GM12878 (cell line): ENCODE results near the gene SUGCT. TPM values are rescaled to one million over a fixed set of nuclear protein-coding genes. Genes with fewer than 3 reads are reported as not detected.

ENCODE experiments used
- ATAC-seq: fragments of 200-7000 bp; cut with Tn5 transposase; 3 replicates; pipeline ENCODE4 v1.9.1; 2020; ENCODE audit warnings: mild to moderate bottlenecking, moderate library complexity
- BruUV-seq: library from RNA; stranded (reverse); fragments of 400-500 nt; replicated peaks from 2 replicates; lab custom pipeline; 2021; lab: Mats Ljungman, UMichigan
- CTCF ChIA-PET: fragments of 300-600 bp; sonication (Branson Sonifier 250); formaldehyde crosslinking; extraction: SDS; loops from one replicate; lab custom pipeline; 2021; ENCODE audit warnings: inconsistent platforms; lab: Yijun Ruan, JAX
- POLR2A ChIA-PET: fragments of 350-600 bp; formaldehyde crosslinking; extraction: SDS; loops from one replicate; lab custom pipeline; 2021; ENCODE audit warnings: inconsistent platforms; lab: Charles Lee
- RAD21 ChIA-PET: fragments of 300-600 bp; sonication (Branson Sonifier 250); formaldehyde crosslinking; loops from one replicate; lab custom pipeline; 2023; ENCODE audit warnings: antibody characterized with exemption; ENCODE audit not compliant: unreplicated experiment; lab: Charles Lee
- SMC1A ChIA-PET: fragments of 300-600 bp; sonication (Branson Sonifier 250); formaldehyde crosslinking; loops from one replicate; lab custom pipeline; 2023; ENCODE audit not compliant: unreplicated experiment, uncharacterized antibody; lab: Charles Lee
- DNase-seq: peaks from one replicate; pipeline ENCODE4 v3.0.0-alpha.2; 2011; ENCODE audit warnings: low read depth, low spot score
- FAIRE-seq: peaks from 3 replicates; lab custom pipeline; 2011; peaks lifted over from hg19 to GRCh38; lab: Jason Lieb, UNC
- H2AFZ ChIP-seq: 2 replicates; pipeline ENCODE4 v1.6.0; 2011; ENCODE audit warnings: low read depth, low read length, control low read depth; ENCODE audit not compliant: control insufficient read depth
- H3K27ac ChIP-seq: 2 replicates; pipeline ENCODE4 v1.5.1; 2011; ENCODE audit warnings: control low read depth; ENCODE audit not compliant: control insufficient read depth, insufficient read depth
- H3K27me3 ChIP-seq, 2 experiments: replicated peaks in 1 of 2; 2 replicates each; pipeline versions ENCODE4 v1.6.0 to v1.6.1; 2011; ENCODE audit warnings: low read length in 1 of 2; ENCODE audit not compliant: control insufficient read depth in 2 of 2, insufficient read depth in 2 of 2
- H3K36me3 ChIP-seq, 2 experiments: 2 replicates each; pipeline ENCODE4 v1.5.1; 2011; ENCODE audit warnings: low read length in 1 of 2; ENCODE audit not compliant: control insufficient read depth in 2 of 2, insufficient read depth in 2 of 2
- H3K4me1 ChIP-seq: 2 replicates; pipeline ENCODE4 v1.6.1; 2011; ENCODE audit warnings: mild to moderate bottlenecking, low read length, moderate library complexity, mixed read lengths; ENCODE audit not compliant: control insufficient read depth, insufficient read depth
- H3K4me2 ChIP-seq: 2 replicates; pipeline ENCODE4 v1.6.0; 2011; ENCODE audit warnings: control low read depth; ENCODE audit not compliant: control insufficient read depth, insufficient read depth
- H3K4me3 ChIP-seq: fragments of 200-600 bp; sonication (generic); 2 replicates; pipeline ENCODE4 v1.5.1; 2016
- H3K79me2 ChIP-seq: 2 replicates; pipeline ENCODE4 v1.6.0; 2011; ENCODE audit warnings: low read length; ENCODE audit not compliant: control insufficient read depth, insufficient read depth
- H3K9ac ChIP-seq: 2 replicates; pipeline ENCODE4 v1.8.0; 2011; ENCODE audit warnings: low read length, control low read depth, mixed read lengths; ENCODE audit not compliant: control insufficient read depth, insufficient read depth
- H3K9me3 ChIP-seq: replicated peaks from 3 replicates; pipeline ENCODE4 v1.5.1; 2011; ENCODE audit warnings: mild to moderate bottlenecking, low read length; ENCODE audit not compliant: control insufficient read depth, insufficient read depth
- H4K20me1 ChIP-seq: 2 replicates; pipeline ENCODE4 v1.6.0; 2011; ENCODE audit not compliant: control insufficient read depth, insufficient read depth
- CBX5 ChIP-seq: sonication (generic); IDR thresholded peaks from 2 replicates; pipeline ENCODE4 v1.6.1; 2016; ENCODE audit warnings: low read depth, moderate library complexity, mild to moderate bottlenecking, inconsistent platforms
- NR2C1 ChIP-seq: fragments of 450-650 bp; IDR thresholded peaks from 2 replicates; pipeline ENCODE4 v1.6.1; 2017; ENCODE audit warnings: antibody characterized with exemption, mild to moderate bottlenecking, moderate library complexity
- SMAD1 ChIP-seq: fragments of 450-650 bp; IDR thresholded peaks from 2 replicates; pipeline ENCODE4 v1.6.1; 2018; ENCODE audit warnings: mild to moderate bottlenecking, low read depth; ENCODE audit not compliant: partially characterized antibody
- SMC3 ChIP-seq: IDR thresholded peaks from 2 replicates; pipeline ENCODE4 v1.6.1; 2011; ENCODE audit warnings: low read length, improper control_type of control experiment, borderline replicate concordance
- WGBS: methylation state at CpG from one replicate; pipeline ENCODE4 v1.1.6; 2016; ENCODE audit warnings: low lambda C conversion rate; ENCODE audit not compliant: insufficient replicate concordance, insufficient coverage; ENCODE audit errors: missing lambda C conversion rate; 5-methylcytosine and 5-hydroxymethylcytosine counted together
- in situ Hi-C: fragments of 300-500 bp; cut with MboI; formaldehyde crosslinking; loops from 9 replicates; pipeline ENCODE4 v1.14.3; 2018; ENCODE audit warnings: mixed read lengths
- intact Hi-C: fragments of 100-400 bp; cut with micrococcal nuclease; formaldehyde crosslinking; loops from one replicate; pipeline ENCODE4 v1.14.2; 2022; ENCODE audit not compliant: unreplicated experiment
- polyA plus RNA-seq, 11 experiments: library from polyadenylated mRNA; depleted of rRNA in 4 of 11; unstranded in 6 of 11; stranded (reverse) in 5 of 11; fragments of >200 nt; fragmentation: Nextera tagmentation in 4 of 11; fragmentation: Illumina TruSeq in 1 of 11; extraction: Ambion mirVana in 4 of 11; extraction: Trizol in 1 of 11; gene quantifications; 1 replicate in 1 of 11; 2 replicates in 10 of 11; pipeline versions ENCODE4 v1.2.1 to v1.2.3, GENCODE V29; 2011 to 2016; ENCODE audit warnings: inconsistent platforms in 2 of 11, missing spikeins in 2 of 11, low read depth in 1 of 11
- total RNA-seq, 4 experiments: library from RNA; depleted of rRNA in 3 of 4; stranded (reverse); fragments of >200 nt in 3 of 4; fragmentation: Illumina TruSeq in 1 of 4; extraction: Trizol in 1 of 4; gene quantifications; 2 replicates each; pipeline versions ENCODE4 v1.2.1 to v1.2.3, GENCODE V29; 2013 to 2021
- TF ChIP-seq, protein P1 (sequence below): fragments of 450-650 bp; IDR thresholded peaks from 2 replicates; pipeline ENCODE4 v1.6.1; 2017; ENCODE audit warnings: mild to moderate bottlenecking
- TF ChIP-seq, protein P2 (sequence below): fragments of 150-350 bp; IDR thresholded peaks from 2 replicates; pipeline ENCODE4 v1.6.1; 2016; ENCODE audit warnings: low read depth, low read length

Gene SUGCT
- total and polyA plus RNA-seq, 10 of the 15 experiments (the other 5 are each of a cell fraction or from before 2014, with no cell fraction given): 0.08 to 1.2 (median 0.67) TPM; not detected in 1

DNA sequence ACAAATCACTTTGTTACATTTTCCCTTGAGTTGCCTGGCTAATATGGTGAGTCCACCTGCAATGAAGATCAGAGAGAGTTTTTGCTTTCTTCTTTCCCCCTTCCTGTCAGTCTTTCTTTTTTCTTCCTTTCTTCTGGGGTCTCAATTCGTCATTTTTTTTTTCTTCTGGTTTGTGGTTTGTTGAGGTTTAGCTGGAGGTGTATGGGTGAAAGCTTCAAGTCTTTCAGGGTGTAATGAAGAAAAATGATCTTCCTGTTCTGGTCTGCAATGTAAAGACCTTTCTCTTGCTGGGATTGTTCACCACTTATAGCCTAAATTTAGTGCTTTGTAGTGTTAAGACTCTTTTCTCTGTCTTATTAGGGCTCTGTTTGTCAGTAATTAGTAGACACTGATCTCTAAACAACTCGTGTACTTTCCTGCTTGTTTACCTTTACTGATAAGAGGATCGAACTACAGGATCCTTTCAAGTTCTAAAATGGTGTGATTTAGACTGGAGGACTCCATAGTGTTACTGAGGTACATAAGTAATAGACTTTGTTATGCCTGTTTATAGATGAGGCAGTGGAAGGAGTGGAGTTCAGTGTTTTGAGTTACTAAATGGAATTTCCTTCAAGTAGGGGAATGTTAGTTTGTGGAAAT is 129.1 kb downstream of the SUGCT start:
- WGBS: 0% methylated on average over 3 of the region's 3 CpGs
- no peak for FAIRE-seq
- no peaks in the 10 kb centered on the region for H3K36me3 ChIP-seq

More for the DNA sequence above, 129.1 kb downstream of the SUGCT start:
- BruUV-seq: no TSS peak
- TF ChIP-seq, protein P1, sequence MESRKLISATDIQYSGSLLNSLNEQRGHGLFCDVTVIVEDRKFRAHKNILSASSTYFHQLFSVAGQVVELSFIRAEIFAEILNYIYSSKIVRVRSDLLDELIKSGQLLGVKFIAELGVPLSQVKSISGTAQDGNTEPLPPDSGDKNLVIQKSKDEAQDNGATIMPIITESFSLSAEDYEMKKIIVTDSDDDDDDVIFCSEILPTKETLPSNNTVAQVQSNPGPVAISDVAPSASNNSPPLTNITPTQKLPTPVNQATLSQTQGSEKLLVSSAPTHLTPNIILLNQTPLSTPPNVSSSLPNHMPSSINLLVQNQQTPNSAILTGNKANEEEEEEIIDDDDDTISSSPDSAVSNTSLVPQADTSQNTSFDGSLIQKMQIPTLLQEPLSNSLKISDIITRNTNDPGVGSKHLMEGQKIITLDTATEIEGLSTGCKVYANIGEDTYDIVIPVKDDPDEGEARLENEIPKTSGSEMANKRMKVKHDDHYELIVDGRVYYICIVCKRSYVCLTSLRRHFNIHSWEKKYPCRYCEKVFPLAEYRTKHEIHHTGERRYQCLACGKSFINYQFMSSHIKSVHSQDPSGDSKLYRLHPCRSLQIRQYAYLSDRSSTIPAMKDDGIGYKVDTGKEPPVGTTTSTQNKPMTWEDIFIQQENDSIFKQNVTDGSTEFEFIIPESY: no peak
- TF ChIP-seq CBX5 (no peak), SMAD1 (no peak), SMC3 (no peak), NR2C1 (no peak)
- TF ChIP-seq, protein P2, sequence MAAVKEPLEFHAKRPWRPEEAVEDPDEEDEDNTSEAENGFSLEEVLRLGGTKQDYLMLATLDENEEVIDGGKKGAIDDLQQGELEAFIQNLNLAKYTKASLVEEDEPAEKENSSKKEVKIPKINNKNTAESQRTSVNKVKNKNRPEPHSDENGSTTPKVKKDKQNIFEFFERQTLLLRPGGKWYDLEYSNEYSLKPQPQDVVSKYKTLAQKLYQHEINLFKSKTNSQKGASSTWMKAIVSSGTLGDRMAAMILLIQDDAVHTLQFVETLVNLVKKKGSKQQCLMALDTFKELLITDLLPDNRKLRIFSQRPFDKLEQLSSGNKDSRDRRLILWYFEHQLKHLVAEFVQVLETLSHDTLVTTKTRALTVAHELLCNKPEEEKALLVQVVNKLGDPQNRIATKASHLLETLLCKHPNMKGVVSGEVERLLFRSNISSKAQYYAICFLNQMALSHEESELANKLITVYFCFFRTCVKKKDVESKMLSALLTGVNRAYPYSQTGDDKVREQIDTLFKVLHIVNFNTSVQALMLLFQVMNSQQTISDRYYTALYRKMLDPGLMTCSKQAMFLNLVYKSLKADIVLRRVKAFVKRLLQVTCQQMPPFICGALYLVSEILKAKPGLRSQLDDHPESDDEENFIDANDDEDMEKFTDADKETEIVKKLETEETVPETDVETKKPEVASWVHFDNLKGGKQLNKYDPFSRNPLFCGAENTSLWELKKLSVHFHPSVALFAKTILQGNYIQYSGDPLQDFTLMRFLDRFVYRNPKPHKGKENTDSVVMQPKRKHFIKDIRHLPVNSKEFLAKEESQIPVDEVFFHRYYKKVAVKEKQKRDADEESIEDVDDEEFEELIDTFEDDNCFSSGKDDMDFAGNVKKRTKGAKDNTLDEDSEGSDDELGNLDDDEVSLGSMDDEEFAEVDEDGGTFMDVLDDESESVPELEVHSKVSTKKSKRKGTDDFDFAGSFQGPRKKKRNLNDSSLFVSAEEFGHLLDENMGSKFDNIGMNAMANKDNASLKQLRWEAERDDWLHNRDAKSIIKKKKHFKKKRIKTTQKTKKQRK: no peak
- no peaks in the 10 kb centered on the region for H3K4me1 ChIP-seq
- no peak for ATAC-seq
- no peak overlapping the region for H2AFZ ChIP-seq
- no peaks in the 10 kb centered on the region for H4K20me1 ChIP-seq
- no peaks in the 10 kb centered on the region for H3K79me2 ChIP-seq
- RAD21 ChIA-PET: no interaction called here
- CTCF ChIA-PET: no interaction called here
- DNase-seq: no peak
- H3K9me3 ChIP-seq: no peaks in the 10 kb centered on the region
- H3K4me3 ChIP-seq: no peak overlapping the region
- SMC1A ChIA-PET: no interaction called here
- H3K27me3 ChIP-seq: no peaks in the 10 kb centered on the region
- no peak overlapping the region for H3K9ac ChIP-seq
- H3K27ac ChIP-seq: no peak overlapping the region
- intact Hi-C loops: no loop called here
- H3K4me2 ChIP-seq: no peak overlapping the region
- POLR2A ChIA-PET: no interaction called here
- in situ Hi-C loops: no loop called here
